COLO829 (cell line): Measurements from ENCODE around the gene MAN1A1.
"Not testable (repeated sequence)": the region's sequence is repeated elsewhere in the genome, so short reads cannot be mapped to it uniquely, and the experiment has no call there.

Experiments used
- DNase-seq: peaks from one replicate; pipeline ENCODE4 v3.0.0; 2012; ENCODE audit warnings: low spot score

The MAN1A1 gene

DNA sequence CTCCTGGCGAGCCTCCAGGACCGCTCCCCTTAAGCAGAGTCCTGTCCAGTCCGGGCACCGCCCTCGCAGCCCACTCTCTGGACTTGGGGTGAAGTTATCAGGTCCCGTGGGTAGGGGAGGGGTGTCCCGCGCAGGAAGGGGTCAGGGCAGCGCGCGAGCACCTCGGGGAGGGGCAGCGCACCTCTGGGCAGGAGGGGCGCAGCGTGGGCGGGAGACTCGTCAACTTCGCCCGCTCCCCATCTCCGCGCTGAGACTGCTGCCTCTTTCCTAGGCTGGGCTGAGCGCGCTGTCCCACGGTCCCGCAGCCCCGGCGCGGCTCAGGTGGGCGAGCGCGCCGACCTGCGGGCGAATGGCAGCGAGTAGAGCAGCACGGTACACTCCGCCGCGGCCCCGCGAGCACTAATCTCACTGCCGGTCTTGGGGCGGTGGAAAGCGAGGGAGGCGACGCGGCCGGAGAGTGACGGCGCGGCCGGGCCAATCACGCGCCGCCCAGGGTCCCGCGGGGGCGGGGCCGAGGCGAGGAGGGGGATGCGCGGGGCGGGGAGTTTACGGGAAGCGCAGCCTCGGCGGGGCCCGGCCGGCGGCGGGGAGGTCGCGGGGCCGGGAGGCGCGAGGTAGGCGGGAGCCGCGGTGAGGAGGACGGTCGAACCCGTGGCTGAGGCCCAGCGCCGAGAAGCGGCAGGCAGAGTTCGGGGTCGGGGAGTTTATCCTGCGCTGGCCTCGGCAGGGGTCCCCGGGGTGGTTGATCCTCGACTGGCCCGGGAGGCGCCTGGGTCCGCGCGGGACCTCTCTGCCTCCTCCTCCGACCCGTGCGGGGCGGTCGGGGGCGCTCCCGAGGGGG is at the start of gene MAN1A1:
Gene MAN1A1, minus strand, starts transcription at position 401 of the 841 bp plus-strand sequence. CDS start 696 bp downstream, outside the sequence.
- DNase-seq = peak; percentile 42

GRCh38 chr6:119395192-119395591 is 45.6 kb upstream of the MAN1A1 start:
- DNase-seq = no peak

DNA sequence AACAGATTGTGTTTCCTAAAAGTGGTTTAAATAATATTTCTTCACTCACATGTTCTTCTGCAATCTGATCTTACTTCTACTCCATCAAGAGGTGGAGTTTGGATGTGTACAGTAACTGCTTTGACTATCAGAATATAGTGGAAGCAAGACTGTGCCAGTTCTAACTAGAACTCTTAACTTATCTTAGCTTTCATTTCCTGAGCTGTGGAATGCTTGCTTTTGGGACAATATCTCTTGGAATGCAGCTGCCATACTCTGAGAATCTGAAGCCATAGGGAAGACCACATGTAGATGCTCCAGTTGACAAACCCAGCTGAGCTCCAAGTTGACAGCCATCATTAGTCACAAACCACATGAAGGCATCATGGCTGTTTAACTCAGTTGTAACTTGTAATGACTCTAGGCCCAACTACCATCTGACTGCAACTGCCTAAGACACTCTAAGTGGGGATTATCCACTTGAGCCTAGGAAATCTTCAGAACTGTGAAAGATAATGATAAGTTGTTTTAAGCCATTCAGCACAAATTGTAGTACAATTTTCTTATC is 40.8 kb upstream of the MAN1A1 start:
- no peak for DNase-seq

DNA sequence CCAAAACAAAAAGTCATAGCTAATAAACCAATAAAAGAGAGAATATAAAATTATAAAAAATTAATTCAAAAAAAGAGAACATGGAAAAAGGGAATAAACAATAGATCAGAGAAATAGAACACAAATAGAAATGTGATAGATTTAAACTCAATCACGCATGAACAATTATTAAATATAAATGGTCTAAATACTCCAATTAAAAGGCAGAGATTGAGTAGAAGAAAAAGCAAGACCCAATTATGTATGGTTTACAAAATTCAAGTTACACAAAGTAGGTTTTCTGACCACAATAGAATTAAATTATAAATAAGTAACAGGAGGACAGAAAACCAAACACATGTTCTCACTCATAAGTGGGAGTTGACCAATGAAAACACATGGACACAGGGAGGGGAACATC is 36.4 kb upstream of the MAN1A1 start:
- no peak for DNase-seq

GRCh38 chr6:119384444-119384843 is 34.9 kb upstream of the MAN1A1 start:
- no peak for DNase-seq

GRCh38 chr6:119379809-119380208 is 30.2 kb upstream of the MAN1A1 start:
- no peak for DNase-seq

DNA sequence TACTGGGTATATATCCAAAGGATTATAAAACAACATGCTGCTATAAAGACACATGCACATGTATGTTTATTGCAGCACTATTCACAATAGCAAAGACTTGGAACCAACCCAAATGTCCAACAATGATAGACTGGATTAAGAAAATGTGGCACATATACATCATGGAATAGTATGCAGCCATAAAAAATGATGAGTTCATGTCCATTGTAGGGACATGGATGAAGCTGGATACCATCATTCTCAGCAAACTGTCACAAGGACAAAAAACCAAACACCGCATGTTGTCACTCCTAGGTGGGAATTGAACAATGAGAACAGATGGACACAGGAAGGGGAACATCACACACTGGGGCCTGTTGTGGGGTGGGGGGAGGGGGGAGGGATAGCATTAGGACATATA is 27.5 kb upstream of the MAN1A1 start:
- DNase-seq = not testable (repeated sequence)

DNA sequence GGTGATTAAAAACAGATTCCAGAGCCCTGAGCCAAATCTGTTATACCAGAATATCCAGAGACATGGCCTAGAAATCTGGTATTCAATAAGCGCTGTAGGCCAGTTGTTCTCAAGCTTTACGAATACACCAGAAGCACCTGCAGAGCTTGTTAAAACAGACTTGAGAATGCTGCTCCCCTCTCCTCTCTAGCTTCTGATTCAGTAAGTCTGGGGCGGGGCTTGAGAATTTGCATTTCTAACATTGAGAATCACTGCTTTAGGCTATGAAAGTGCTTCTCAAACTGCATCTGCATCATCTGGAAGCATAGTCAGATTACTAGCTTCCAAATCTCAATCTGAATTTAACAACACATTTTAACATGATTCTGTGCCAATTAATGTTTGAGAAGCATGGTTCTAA is 20.5 kb upstream of the MAN1A1 start:
- DNase-seq = no peak

- no peak for DNase-seq
These were observed 19.4 kb upstream of the MAN1A1 start for GRCh38 chr6:119368921-119369320.

- no peak for DNase-seq
These were observed 11.6 kb upstream of the MAN1A1 start for GRCh38 chr6:119361209-119361608.

DNA sequence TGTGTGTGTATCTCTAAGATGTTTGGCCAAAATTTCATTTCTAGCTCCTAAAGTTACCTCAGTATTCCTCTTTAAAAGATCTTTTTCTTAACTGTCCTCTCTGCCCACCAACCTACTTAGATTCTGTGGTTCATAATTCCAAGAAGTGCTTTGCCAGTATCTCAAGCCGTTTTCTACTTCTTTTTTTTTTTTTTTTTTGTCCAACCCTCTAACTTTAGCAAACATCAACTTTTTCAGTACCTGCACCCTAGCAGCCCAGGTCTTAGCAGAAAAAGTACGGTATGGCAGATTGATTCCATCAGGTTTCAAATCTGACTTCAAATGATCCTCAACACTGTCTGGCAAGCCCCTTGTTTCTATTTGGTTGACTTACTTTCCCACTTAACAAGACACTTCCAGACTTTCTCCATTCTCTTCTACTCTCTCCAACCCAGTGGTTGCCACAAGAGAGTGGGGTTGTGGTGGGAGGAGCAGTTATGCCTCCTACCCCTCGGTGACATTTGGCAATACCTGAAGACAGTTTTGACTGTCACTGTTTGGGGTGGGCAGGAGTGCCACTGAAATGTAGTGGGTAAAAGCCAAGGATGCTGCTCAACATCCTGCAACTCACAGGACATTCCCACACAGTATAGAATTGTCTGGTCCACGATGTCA is 10.8 kb upstream of the MAN1A1 start:
- no peak for DNase-seq

DNA sequence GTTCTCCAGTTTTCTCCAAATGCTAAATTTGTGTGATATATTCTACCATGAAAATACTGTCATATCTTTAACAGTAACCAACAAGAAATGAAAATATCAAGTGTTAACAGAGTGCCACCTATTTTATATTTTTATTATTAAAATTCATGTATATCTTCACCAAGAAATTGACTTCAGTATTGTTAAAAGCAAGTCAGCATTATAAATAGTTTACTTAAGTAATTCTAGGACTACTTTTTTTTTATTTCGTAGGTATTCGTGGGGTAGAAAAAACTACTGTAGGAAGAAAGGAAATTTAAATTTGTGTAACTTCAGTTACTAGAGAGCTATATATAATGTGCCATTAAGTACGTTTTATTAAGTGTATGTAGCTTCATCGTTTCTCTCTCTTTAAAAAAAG is 6.3 kb upstream of the MAN1A1 start:
- DNase-seq = no peak

GRCh38 chr6:119355157-119355556 is 5.6 kb upstream of the MAN1A1 start:
- DNase-seq = no peak

DNA sequence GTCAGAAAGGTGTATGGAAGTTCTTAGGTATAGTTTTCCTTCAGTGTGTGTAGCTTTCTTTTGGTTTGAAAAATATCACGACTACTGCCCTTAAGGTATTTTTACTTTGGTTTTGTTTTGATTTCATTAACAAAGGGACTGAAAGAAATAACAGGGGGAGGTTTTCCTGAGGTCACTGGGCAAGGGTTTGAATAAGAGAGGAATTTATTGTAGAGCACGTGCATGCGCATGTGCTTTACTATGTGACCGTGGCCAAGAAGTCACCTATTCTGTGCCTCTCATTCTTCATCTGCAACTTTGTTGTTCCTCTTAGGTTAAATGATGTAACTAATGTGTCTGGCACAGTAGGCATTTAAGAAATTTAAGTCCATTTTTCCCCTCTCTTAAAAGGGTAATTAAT is 4.1 kb upstream of the MAN1A1 start:
- DNase-seq = no peak

GRCh38 chr6:119352001-119352400 is 2.4 kb upstream of the MAN1A1 start:
- no peak for DNase-seq

- no peak for DNase-seq
These were observed 1.4 kb upstream of the MAN1A1 start for GRCh38 chr6:119350952-119351372.

GRCh38 chr6:119350202-119350951 is 816 bp upstream of the MAN1A1 start:
- DNase-seq = no peak

DNA sequence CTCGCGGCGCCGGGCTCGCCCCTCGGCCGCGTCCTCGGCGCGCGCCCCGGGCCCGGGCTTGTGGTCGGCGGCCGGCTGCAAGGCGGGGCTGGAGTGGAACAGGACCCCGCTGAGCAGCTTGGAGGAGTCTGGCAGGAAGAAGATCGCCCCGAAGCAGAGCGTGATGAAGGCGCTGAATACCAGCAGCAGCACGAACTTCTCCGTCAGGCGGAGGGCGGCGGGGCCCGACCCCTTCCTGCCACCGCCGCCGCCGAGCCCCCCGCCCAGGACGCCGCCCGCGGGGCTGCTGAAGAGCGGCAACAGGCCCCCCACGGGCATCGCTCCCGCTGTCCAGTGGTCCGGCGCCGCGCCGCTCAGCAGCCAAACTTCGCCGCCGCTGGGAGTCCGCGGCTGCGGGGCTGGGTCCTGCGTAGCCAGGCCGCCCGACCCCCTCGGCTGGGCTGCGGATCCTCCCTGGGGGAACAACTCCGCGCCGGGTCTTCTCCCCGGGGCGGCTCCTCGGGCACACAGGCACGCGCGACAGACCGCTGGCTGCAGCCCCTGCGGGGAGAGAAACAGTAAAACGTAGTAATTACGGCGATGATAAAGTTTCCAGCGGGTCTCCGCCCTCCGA is 707 bp downstream of the MAN1A1 start:
- DNase-seq = no peak

GRCh38 chr6:119348096-119348747 is 1.3 kb downstream of the MAN1A1 start:
- DNase-seq = no peak

DNA sequence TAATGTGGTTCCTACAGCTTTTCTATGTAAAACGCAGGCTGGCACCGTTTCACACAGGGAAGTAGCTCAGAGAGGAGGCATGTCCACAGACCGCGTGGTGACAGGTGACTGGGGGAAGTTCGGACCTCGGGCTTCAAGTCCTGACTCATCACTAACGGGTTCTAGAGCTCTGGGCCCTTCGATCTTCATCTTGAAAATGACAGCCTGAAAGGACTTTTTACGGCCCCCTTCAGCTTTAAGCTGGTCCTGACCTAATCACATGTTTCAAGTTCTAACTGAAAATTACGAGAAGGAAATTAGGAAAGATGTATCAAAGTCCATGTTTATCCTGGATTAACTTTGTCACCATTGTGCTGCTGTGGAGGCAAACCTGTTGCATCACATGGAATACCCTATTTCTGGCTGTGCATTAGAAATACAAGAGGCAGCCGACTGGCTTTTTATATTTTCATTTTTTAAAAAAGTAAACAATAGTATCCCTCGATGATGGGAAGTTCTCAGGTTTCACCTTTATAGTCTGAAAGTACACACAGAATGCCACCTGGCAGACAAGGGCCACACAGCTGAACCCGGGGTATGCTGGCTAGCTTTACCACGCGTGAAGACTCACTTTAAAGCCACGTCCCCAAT is 2.0 kb downstream of the MAN1A1 start:
- DNase-seq = no peak

DNA sequence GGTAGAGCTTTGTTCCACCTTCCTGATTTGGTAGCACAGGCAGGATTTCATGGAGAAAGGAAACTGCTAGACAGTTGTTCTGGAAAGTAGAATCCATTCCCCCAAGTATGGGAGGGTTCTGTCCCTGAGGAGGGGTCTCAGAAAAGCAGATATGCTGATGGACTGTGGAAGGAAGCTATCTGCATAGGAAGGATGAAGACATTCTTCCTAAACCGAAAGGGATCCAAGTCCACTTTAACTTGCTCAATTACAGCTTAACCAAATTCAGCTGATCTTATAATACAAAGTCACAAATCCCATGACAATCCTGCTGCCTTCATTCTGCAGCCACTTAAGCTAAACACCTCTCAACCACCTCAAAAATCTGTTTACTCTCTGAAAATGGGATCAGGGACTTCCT is 2.6 kb downstream of the MAN1A1 start:
- no peak for DNase-seq
